Effector memory CD4-positive, alpha-beta T cell (primary cell): Measurements from ENCODE around the gene KRTAP1-1.
"Not testable (repeated sequence)": the region's sequence is repeated elsewhere in the genome, so short reads cannot be mapped to it uniquely, and the experiment has no call there.

Source experiments
- DNase-seq, 3 donors: peaks; one replicate each; pipeline ENCODE4 v3.0.0-alpha.2; 2020
- H3K27ac ChIP-seq: 2 replicates; pipeline ENCODE4 v1.7.0; 2013; ENCODE audit warnings: mild to moderate bottlenecking, low read length, moderate library complexity; ENCODE audit not compliant: insufficient read depth, poor library complexity, severe bottlenecking
- H3K27me3 ChIP-seq: replicated peaks from 2 replicates; pipeline ENCODE4 v1.7.0; 2013; ENCODE audit warnings: mild to moderate bottlenecking, low read length; ENCODE audit not compliant: insufficient read depth, control insufficient read depth, poor library complexity, severe bottlenecking
- H3K36me3 ChIP-seq: 2 replicates; pipeline ENCODE4 v1.7.0; 2013; ENCODE audit warnings: mild to moderate bottlenecking, low read length, moderate library complexity; ENCODE audit not compliant: control insufficient read depth, insufficient read depth
- H3K4me1 ChIP-seq: 2 replicates; pipeline ENCODE4 v1.7.0; 2013; ENCODE audit warnings: low read length, mild to moderate bottlenecking; ENCODE audit not compliant: control insufficient read depth, insufficient read depth, poor library complexity, severe bottlenecking
- H3K4me3 ChIP-seq: 2 replicates; pipeline ENCODE4 v1.7.0; 2013; ENCODE audit warnings: low read length, low read depth, mild to moderate bottlenecking; ENCODE audit not compliant: insufficient read depth, poor library complexity, severe bottlenecking
- H3K9me3 ChIP-seq: 2 replicates; pipeline ENCODE4 v1.7.0; 2013; ENCODE audit warnings: mild to moderate bottlenecking, low read length, moderate library complexity; ENCODE audit not compliant: control insufficient read depth

KRTAP1-1 gene

GRCh38 chr17:41067281-41067680 lies 26.0 kb upstream of the KRTAP1-1 start:
- no peak overlapping the region for H3K4me3 ChIP-seq
- H3K9me3 ChIP-seq: no peaks in the 10 kb centered on the region
- H3K4me1 ChIP-seq: no peaks in the 10 kb centered on the region
- no peaks in the 10 kb centered on the region for H3K36me3 ChIP-seq
- H3K27ac ChIP-seq: no peak overlapping the region
- no peaks in the 10 kb centered on the region for H3K27me3 ChIP-seq
- DNase-seq: no peak

GRCh38 chr17:41065829-41066624 lies 24.8 kb upstream of the KRTAP1-1 start, which contains the start of gene KRTAP2-4:
TSS of gene KRTAP2-4 (minus strand) at chr17:41065879. CDS start at chr17:41065845, 34 bp downstream.
- H3K27ac ChIP-seq: no peak within 1 kb of the TSS
- H3K9me3 ChIP-seq: no peaks in the 10 kb centered on the region
- no peak within 1 kb of the TSS for H3K4me3 ChIP-seq
- H3K36me3 ChIP-seq: no peaks in the 10 kb centered on the region
- no peaks in the 10 kb centered on the region for H3K4me1 ChIP-seq
- H3K27me3 ChIP-seq: peaks cover 2% of the 10 kb centered on the region
- DNase-seq: no peak

GRCh38 chr17:41065016-41065689 lies 23.9 kb upstream of the KRTAP1-1 start:
- H3K9me3 ChIP-seq, H3K4me1 ChIP-seq, H3K36me3 ChIP-seq, DNase-seq, H3K4me3 ChIP-seq, H3K27me3 ChIP-seq, H3K27ac ChIP-seq: not testable (repeated sequence)

GRCh38 chr17:41064301-41064700 lies 23.1 kb upstream of the KRTAP1-1 start:
- DNase-seq: no peak
- peaks cover 2% of the 10 kb centered on the region for H3K27me3 ChIP-seq
- no peaks in the 10 kb centered on the region for H3K36me3 ChIP-seq
- H3K9me3 ChIP-seq: no peaks in the 10 kb centered on the region
- no peak overlapping the region for H3K4me3 ChIP-seq
- H3K4me1 ChIP-seq: no peaks in the 10 kb centered on the region
- H3K27ac ChIP-seq: no peak overlapping the region

- H3K4me3 ChIP-seq: no peak overlapping the region
- H3K27me3 ChIP-seq: peaks cover 2% of the 10 kb centered on the region
- no peak for DNase-seq
- no peak overlapping the region for H3K27ac ChIP-seq
- H3K36me3 ChIP-seq: no peaks in the 10 kb centered on the region
- no peaks in the 10 kb centered on the region for H3K9me3 ChIP-seq
- no peaks in the 10 kb centered on the region for H3K4me1 ChIP-seq
Observed at GRCh38 chr17:41063449-41063848, 22.2 kb upstream of the KRTAP1-1 start.

GRCh38 chr17:41061964-41062363 lies 20.7 kb upstream of the KRTAP1-1 start:
- no peaks in the 10 kb centered on the region for H3K36me3 ChIP-seq
- H3K9me3 ChIP-seq: no peaks in the 10 kb centered on the region
- DNase-seq: no peak
- H3K27me3 ChIP-seq: peaks cover 2% of the 10 kb centered on the region
- H3K27ac ChIP-seq: no peak overlapping the region
- no peak overlapping the region for H3K4me3 ChIP-seq
- H3K4me1 ChIP-seq: no peaks in the 10 kb centered on the region

GRCh38 chr17:41060052-41060604 lies 18.9 kb upstream of the KRTAP1-1 start, which contains the start of gene KRTAP2-3:
TSS of gene KRTAP2-3 (minus strand) at chr17:41060114. CDS start at chr17:41060050, 64 bp downstream.
- Histone ChIP-seq H3K4me1 (no peaks in the 10 kb centered on the region), H3K27ac (no peak within 1 kb of the TSS), H3K27me3 (peaks cover 2% of the 10 kb centered on the region), H3K36me3 (no peaks in the 10 kb centered on the region), H3K9me3 (no peaks in the 10 kb centered on the region), H3K4me3 (no peak within 1 kb of the TSS)
- DNase-seq: no peak

GRCh38 chr17:41059276-41060051 lies 18.2 kb upstream of the KRTAP1-1 start:
- not testable (repeated sequence) for H3K4me3 ChIP-seq, H3K27me3 ChIP-seq, H3K27ac ChIP-seq, H3K9me3 ChIP-seq, H3K36me3 ChIP-seq, H3K4me1 ChIP-seq, DNase-seq

GRCh38 chr17:41058741-41059140 lies 17.5 kb upstream of the KRTAP1-1 start:
- no peak overlapping the region for H3K4me3 ChIP-seq

More at GRCh38 chr17:41058741-41059140, 17.5 kb upstream of the KRTAP1-1 start:
- DNase-seq: no peak
- H3K9me3 ChIP-seq: no peaks in the 10 kb centered on the region
- H3K27me3 ChIP-seq: peaks cover 2% of the 10 kb centered on the region
- no peaks in the 10 kb centered on the region for H3K4me1 ChIP-seq
- no peak overlapping the region for H3K27ac ChIP-seq
- no peaks in the 10 kb centered on the region for H3K36me3 ChIP-seq
